GDM1 (cell line): ENCODE data around the gene PRDM2.

ENCODE experiments used
- DNase-seq: peaks from one replicate; lab custom pipeline; 2025; lab: John Stamatoyannopoulos, UW

The PRDM2 gene

DNA sequence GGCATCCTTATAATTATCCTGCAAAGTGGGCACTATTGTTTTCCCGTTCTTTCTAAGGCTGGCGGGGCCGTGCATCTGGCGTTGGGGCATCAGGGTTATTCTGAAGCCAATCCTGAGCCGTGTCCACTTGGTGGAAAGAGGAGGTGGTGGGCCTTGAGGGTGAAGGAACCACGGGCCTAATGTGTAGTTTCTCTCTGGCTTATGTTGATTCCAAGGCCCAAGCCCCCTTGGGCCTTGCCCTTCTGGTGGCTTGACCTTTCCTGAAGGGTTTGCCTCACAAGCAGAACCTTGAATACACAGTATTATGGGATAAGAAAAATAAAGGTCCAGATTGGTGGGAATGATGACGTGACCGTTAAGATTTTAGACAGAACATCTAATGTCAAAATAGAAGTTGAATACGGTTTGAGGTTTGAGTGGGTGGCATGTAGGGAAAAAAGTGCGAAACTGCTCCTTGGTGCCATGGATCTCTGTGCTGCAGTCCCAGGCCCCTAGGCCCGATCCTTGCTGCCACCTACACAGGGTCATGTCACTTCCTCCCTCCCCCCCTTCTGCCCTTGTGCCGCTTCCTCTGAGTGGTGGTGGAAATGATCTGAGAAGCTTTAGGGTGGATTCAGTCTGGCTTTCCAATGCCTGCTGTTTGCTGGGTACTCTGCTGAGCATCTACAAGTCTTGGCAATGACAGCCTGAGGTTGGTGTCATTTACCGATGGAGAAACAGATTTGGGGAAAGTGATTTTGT is 90.5 kb downstream of the PRDM2 start:
- DNase-seq: no peak

DNA sequence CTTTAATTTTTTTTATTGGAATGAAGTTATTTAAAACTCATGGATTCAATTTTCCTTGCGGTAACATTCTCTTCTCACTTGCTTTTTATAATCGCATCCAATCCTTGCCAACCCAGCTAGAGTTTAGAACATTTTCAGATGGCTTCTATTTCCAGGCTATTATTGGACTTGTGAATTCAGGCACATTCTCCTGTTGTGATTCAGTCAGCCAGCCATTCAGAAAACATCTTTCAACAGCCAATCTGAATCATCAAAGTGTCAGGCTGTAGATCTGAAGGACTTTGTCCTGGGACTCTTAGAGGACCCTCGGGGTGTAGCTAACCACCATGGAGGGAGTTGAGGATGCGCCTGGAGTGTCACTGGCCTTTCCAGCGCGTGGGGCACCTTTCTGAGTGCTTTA is 92.4 kb downstream of the PRDM2 start:
- DNase-seq: no peak

DNA sequence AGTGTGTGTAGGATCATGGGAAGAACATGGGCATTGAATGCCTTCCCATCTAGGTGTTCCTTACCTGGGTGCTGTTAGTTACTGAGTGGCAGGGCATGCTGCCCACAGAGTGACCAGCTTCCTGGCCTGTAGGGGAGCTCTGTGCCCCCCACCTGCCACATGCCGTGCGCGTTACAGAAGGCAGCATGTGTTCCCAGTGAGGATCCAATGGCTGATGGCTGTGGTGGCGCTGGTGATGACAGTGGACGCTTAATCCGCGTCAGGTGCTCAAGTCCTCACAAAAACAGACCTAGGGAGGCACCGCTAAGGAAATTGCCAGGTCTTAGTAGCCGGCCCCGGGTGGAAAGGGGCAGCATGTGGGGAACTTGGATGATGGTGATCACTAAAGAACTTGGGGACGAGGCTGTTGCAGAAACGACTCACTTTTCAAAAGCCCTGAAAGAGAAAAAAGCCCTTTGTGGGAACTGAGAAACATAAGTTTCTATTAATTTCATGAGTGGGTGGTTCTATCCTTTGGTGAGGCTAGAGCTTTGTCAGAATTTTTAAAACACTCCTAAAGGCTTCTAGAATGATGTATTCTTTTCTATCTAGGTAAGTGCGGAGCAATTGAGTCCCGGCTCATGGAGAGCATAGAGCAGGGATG is 93.2 kb downstream of the PRDM2 start:
- DNase-seq: no peak

DNA sequence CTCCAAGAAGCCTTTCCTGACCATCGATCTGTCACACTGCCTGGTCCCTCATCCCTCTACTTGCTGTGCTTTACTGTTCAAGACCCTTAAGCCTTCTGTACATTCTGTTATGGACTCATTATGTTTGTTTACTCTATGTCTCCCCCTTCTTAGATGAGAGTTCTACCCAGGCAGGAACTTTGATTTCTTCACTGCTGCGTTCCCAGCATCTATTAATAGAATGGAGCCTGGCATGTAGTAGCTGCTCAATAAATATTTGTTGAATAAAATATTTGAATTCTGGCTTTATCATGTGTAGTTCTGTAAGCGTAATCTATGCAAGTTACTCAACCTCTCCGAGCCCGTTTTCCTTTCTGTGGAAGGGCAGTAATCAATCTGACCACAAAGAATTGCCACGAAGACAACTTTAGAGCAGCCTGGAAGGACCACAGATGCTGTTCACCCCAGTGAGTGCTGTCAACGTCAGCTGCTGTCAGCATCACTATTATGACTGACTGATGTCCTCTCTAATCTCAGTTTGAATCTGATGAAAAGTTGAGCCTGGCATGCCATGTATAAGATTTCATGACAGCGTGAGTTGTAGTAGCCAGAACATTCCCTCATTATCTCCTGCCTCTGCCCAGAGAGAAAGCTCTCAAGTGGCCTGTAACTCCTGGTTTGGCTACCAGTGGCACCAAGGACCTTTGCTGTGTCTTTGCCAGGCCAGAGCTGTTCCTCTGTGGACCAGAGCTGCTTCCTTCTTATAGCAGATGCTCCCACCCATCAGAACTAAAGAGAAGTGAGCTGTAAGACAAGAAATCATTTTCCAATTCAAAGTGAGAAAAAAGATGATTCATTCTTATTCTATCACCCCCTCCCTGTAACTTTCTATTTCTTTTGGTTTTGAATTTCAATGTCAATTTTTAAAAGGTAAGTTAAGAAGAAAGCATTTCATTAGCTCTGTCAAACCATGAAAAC is 94.5 kb downstream of the PRDM2 start:
- no peak for DNase-seq

DNA sequence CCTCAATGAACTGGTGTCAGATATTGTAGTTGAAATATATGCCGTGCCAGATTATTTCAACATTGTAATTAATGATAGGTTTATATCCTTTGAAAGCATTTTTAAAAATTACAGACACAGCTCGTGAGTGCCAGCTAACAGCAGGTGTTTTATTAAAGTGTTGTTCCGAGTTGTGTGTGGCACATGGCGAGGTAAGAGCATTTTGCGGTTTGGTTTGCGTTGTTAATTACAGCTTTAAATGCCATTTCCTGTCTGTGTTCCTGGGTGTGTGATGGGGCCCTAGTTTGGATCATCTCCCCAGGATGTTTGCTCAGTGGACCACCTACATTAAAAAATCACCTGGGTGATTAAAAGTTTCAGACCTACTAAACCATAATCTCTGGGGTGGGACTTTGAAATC is 97.4 kb downstream of the PRDM2 start:
- DNase-seq: no peak

DNA sequence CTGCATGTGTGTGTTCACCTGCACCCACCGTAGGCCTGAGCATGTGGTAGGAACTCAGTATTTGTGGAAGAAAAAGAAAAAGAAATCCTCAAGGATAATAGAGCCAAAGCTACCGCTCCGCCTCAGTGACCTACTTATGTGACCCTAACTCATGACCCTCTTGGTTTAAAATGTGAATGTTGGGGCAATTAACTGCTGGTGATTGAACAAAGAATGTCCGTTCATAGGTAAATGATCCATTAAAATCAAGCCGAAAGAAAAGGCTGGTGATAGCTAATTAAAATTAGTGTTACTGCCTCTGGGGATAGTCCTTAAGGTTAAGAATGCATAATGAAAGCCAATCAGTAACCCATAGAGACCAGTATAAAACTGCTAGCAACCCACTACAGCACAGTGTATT is 98.1 kb downstream of the PRDM2 start:
- DNase-seq: no peak

DNA sequence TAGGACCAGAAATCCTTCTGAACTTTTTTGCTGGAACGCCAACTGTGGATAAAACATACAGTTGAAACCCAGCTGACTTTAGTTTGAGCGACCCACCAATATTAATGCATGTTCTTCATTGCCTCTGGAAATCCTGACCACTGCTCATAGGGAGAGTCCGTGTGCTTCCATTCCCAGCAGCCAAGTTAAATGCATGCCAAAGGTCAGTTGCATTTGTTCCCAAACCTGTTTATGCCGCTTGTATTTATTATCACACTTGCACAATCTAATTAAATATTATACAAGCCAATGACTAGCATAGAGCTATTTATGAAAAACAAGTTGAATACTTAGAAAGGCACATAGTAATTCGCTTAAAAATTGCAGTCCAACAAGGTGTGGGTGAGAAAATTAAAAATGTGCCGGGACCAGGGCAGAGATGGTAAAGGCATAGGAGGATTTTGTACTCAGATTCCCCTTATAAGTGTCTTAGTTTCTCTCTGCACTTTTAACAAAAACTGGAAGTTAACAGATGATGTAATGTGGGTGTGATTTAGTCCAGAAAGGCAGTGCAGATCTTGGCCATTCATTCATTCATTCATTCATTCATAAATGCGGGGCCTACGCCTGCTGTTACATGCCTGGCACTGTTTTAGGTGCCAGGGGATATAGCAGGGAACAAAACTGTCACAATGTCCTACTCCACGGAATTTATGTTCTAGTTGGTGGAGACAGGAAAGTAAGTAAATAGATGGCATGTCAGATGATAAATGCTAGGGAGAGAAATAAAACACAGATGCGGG is 99.7 kb downstream of the PRDM2 start:
- no peak for DNase-seq

DNA sequence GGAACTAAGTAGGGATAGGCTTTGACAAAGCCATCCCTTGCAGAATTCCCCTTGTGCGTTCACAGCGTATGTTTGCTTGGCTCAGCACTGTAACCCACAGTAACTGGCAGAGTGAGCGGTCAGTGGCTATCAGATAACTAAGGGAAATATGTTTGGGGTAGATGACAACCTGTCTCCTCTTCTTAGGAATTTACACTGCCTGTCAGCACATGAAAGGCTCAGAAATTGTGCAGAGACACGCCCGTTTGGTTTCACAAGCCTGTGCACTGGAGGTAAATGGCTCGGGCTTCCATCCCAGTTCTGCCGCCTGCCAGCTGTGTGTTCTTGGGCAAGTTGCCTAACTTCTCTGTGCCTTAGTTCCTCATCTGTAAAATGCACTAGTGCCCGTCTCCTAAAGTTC is 101.2 kb downstream of the PRDM2 start:
- DNase-seq: no peak

DNA sequence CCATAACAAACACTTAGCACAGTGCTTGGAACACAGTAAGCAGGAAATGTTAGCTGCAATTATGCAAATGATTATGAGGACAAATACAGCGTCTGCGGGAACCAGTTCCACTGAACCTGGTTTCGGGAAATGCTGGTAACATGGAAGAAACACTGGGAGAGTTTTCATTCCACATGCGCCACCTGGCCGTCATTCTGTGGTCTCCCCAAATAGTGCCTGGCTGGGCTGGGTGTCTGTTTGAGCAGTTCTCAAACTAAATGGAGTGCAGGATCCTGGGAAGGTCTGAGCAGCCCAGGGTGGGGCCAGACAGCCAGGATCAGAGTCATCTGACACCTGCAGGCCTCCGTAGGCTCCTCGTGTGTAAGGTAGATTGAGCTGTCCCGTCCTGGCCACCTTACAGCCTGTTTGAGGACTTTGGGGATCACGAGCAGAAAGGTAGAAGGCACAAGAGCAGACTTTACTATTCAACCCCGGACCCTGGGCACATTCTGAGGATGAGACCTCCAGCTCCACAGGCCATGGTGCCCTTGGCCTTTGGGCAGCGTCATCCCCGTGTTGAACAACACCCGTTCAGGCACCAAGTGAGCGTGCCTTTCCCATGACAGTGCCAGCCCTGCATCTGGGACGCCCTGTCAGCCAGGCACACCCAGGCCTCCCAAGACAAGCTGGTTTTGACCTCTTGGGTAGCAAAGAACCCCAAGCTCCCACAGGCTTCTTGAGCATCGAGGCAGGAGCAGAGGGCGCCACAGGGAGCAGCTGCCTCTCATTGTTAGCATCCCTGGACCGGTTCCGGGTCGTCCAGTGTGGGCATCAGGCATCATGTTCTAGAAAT is 101.9 kb downstream of the PRDM2 start:
- no peak for DNase-seq

DNA sequence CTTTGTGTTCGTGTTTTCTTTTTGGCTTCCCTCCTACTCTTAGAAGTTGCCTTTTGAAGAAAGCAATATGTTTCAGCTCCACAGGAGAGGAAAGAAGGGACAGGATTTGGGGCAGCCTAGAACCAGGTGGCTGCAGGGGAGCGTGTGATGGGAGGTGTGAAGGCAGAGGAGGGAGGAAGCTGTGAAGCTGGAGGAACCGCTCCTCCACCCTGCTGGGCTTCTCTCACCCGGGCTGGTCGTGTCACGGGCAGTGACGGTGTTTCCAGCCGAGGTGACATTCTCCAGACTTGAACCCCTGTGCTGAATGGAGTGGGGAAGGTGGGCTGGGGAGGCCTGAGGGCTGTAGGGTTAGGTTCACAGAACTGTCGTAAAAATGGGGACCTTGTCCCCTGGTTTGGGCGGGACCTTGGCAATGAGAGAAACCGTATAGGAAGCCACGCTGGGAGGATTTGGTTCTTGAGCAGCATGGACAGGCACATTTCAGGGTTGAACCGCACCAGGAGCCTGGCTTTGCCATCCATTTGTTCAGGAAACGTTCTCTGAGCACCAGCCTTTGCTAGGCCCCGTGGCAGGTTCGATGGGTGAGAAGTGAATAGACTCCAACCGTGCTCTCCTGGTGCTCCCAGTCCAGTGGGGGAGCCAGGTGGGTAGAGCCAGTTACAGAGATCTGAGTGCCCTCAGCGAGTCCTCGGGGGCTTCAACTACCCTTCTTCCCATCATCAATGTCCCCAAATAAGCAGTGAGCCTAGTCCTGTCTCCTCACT is 103.0 kb downstream of the PRDM2 start:
- no peak for DNase-seq

DNA sequence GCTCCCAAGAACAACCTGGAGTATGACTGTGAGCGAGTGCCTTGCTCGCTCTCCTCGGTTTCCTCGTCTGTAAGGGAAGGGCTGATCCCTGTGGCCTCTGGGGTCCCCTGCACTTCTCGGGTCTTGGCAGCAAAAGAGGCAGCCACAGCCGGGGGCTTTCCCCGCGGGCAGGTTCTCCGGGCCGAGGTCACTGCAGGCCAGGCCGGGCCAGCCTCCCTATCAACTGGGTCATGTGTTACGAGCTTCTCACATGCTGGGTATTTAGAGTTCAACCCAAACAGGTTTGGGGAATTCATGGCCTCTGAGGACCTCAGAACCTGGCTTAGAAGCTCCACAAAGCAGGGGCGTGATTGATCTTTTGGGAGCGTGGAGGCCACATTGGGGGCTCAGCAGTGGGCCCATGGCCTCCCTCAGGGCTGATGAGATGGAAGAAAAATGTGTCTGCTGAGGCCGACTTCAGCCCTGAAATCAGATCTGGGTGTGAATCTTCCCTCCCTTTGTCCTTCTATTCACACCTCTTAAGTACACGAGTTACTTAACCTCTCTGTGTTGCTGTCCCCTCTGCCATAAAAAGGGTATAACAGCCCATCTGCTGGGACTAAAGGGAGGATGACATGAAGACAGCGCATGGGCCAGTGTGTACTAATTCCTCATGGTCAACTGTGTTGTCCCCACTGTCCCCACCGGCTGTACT is 103.7 kb downstream of the PRDM2 start:
- no peak for DNase-seq

DNA sequence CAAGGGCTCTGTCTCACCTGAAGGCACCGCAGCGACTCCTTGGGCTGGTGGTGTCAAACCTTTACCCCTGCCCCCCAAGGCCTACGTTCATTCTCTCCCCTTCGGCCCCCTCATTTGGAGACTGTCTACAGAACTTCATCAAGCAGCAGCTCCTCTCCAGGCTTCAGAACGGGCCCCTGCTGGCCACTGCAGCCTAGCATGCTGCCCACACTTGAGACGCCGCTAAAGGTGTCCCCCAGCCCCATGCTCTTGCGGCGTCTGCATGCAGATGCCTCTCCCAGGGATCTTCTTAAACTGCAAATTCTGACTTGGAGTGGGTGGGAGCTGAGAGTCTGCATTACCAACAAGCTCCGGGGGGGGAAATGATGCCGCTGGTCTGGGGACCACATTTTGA is 104.2 kb downstream of the PRDM2 start:
- no peak for DNase-seq

DNA sequence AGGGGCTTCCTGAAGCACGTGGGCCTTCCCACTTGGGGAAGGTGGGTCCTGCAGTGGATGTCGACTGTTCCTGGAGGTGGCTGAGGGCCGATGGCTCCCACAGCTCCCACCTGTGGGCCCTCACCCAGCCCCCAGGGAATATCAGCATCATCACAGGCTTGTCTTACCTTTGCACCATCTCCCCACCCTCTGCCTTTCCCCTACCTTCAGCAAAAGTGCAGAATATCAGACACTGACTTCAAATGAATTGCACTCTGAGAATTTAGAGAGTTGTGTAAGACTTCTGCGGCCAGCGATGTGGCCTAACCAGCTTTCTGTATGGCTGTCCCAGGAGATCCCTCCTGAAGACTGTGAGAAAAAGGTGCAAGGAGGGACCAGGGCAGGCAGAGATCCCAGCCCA is 105.4 kb downstream of the PRDM2 start:
- no peak for DNase-seq

DNA sequence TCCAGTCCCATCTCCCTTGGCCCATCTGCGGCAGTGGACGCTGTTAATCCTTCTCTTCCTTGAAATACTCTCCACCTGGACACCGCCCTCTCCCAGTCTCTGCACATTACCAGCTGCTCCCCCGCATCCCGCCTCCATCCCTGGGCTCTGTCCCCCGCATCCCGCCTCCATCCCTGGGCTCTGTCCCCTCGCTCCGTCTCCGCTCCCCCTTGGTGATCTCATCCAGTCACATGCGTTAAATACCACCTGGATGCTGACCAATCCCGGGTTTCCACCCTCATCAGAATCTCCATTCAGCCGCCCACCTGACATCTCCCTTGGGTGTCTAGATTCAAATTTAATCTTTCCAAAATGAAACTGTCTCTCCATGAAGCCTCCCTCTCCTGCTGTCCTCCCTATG is 106.1 kb downstream of the PRDM2 start:
- no peak for DNase-seq

DNA sequence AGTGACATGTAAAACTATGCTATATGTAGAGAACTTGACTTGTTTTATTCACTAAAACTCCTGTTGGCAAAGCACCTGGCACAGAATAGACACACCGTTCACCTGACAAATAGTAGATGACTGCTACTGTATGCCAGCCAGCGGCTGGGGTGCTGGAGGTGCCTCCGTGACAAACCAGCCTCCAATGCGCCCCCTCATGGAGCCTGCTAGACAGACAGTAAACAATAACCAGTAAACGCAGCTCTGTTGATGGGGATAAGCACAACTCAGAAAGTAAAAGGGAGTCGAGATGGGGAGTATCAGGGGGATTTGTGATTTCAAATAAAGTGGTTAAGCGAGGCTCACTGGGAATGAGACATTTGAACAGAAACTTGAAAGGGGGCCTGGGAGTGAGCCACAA is 107.2 kb downstream of the PRDM2 start:
- DNase-seq: no peak

DNA sequence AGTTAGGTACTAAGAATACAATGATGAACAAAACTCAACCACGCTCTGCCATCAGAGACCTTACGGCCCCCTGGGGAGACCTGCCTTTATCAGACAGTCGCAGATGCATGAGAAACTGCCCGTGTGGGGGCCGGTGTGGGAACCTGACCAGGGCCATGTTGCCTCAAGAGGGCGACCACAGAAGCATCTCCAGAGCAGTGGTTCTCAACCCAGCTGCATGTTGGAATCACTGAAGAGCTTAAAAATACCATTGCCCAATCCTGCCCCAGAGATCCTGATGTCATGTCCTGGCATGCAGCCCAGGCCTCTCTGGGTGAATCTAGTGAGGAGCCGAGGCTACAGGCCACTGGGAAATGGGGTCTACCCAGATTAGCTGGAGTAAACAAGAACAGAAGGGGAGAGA is 108.7 kb downstream of the PRDM2 start:
- no peak for DNase-seq

DNA sequence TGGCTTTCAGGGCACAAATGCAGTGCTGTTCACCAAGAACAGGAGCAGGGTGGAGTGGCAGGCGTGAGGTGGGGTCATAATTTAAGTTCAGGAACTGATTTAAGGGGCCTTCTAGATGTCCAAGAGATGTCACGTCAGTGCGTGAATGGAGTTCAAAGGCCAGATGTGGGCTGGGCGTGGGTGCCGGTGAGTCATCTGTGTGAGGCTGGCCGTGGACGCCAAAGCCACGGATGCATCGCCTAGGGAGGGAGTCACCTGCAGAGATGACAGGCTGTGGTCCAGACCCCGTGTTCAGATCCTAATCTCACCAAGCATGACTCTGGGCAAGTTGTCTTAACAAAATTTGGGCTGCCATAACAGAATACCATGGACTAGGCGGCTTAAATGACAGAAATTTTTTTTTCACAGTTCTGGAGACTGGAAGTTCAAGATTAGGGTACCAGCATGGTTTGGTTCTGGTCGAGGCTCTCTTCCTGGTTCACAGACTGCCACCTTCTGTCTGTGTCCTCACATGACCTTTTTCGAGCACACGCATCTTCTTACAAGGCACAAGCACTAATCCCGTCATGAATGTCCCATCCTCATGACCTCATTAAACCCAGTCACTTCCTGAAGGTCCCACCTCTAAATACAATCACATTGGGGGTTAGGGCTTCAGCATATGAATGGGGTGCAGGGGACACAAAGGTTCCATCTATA is 109.6 kb downstream of the PRDM2 start:
- no peak for DNase-seq

DNA sequence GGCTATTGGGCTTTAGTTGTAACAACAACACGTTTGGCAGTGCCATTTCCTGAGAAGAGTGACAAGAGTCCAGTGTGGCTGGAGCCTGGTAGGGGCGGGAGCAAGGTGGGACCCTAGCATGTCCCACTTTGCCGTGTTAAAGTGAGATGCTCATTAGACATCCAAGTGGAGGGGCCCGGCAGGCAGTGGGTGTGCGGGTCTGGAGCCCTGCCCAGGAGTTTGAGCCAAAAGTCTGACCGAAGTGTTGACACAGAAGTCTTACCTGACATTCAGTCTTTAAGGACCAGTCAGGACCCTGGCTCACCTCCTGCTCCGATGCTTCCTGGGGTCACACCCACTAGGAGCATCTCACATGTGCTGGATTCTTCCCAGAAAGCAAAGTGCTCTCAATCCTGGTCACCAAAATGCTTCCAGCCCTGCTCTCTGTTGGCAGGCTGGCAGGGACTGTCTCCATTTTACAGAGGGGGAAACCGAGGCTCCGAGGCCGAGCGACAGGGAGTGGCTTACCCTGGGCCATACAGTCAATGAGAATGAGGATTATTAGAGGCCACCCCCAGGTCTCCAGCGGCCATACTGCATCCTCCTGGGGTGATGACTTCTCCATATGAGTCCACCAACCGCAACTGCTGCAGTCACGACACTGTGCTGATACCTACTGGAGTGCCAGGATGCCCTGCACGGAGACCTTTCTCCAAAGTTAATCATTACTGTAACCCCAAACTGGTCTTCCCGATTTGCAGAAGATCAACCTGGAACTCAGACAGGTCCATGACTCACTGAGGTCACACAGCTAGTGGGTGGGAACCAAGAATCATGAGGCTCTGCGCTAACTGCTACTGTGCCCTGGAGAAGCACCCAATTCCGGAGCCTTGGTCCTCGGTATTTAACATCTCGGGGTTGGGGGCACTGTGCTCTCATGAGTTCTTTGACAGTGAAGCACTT is 112.7 kb downstream of the PRDM2 start:
- DNase-seq: no peak
